Measurements from ENCODE around the gene DSCAM.

DSCAM gene

DNA sequence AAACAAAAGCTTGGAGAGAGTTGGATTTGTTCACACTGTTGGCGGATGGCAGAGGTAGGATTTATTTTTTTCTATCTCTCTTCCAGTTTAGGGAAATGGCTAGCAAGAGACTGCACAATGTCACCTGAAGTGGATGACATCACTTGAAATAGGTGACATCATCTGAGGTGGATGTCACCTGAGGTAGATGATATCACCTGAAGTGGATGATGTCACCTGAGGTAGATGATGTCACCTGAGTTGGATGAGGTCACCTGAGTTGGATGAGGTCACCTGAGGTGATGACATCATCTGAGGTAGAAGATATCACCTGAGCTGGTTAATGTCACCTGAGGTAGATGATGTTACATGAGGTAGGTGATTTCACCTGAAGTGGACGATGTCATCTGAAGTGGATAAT is 413.4 kb downstream of the DSCAM start:
- DNase-seq = no peak

DNA sequence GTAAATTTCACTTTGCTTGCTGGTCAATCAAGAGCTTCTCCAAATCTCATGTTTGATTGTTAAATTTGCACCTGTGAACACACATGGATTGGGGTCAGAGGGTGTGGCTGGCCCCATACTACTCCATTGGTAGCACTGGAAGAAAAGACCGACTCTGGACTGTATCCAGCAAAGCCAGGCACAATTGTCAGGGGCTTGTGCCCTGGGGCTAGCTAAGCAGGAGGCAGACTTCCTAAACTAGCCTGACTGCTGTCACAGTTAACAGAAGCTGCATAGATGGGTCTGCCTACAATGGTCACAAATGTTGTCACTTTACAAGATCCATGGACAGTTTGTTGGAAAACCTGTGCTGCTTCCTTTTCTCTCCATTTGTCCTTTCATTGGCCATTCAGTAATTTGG is 421.0 kb downstream of the DSCAM start:
- peak; percentile 74 for DNase-seq

DNA sequence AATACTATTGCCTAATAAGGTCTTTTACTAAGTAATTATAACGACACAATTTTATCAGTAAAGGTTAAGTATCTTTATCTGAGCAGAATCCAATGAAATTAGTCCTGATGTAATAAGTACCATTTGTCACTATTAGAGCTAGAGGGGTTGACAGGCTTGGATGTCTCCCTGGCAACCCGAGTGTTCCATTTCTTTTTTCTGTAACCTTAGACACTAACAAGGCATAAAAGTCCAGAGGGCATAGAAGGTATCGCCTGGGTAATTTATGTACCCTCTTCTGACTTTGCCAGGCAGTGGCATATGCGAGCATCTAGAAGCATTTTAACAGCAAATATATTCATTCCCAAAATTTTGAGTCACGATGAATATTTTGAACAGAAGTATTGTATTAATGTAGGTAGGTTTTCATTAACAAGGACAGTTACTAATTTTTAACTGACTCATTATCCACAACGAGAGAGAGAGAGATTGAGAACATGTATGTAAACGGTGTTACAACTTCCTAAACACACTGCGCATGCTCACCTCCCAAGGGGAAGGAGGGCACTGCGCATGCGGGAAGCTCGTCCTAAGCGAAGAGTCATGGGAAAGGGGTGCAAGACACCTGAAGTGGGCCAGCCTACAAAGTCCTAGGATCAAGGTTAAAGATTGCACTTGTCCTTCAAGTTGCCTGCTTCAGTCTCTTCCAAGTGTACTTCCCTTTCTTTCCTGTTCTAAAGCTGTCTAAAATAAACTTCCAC is 423.9 kb downstream of the DSCAM start:
- no peak for DNase-seq

DNA sequence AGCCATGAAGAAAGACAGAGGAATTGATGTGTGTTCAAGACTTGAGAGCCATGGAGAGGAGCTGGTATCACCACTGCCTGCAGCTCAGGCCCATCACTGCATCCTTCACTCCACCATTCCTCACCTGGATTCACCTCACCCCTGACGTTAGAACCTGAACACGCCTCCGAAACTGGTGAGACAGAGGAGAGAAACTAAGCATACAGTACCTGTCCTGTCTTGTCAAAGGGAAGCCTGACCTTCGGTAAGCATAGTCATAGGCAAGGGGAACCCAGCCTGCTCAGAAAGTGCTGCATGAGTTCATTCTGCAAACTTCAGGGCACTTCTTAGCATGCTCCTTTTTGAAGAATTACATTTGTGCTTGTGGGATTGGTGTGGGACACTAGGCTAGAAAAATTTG is 425.8 kb downstream of the DSCAM start:
- no peak for DNase-seq

DNA sequence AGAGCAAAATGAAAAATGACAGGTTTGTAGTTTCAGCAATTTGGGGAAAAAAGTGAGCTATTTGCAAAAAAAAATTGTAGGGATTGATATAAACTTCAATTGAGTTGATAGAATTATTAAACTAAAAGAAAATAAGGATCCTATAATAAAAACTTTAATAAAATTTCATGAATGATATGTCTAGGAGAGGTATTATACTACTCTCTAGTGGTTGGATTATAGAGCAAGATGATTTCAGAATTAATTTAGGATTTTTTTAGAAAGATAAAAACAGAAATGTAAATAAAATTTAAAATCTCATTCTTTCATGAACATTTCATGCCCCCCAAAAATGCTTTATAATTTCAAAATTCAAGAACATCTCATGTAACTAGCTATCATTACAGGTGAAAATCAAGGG is 430.4 kb downstream of the DSCAM start:
- no peak for DNase-seq

DNA sequence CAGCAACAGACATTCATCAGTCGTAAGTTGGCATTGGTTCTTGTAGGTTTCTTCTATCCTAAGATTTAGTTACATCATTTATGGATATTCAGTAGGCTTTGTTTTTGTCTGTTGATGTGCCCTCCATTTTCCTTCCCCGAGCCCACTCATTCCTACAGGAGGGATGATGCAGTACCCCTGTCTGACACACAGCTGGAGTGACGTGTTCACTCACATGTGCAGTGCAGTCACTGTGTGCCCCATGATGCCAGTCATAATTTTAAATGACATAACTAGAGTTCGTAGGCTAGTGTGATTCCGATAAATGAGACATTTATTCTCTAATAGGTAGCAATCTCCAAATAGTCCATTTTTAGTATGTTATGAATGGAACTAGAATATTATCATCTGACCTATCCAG is 438.4 kb downstream of the DSCAM start:
- DNase-seq = no peak

DNA sequence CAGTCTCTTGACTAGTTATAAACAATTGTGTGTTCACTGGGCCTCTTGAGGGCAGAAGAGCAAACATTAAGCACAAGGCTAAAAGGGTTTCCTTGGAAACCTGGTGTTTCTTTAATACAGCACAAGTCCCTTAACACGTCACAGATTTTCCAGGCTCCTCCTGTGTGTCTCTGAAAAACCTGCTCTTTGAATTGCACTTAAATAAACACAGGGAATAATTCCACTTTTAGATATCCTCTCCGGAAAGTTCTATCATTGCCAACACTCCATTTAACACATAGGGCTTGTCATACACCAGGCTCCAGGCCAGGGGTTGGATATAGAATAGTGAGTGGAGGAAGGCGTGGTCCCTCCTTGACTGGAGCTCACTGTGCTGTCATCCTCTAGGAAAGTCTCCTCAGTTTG is 442.6 kb downstream of the DSCAM start:
- peak; percentile 73 for DNase-seq

DNA sequence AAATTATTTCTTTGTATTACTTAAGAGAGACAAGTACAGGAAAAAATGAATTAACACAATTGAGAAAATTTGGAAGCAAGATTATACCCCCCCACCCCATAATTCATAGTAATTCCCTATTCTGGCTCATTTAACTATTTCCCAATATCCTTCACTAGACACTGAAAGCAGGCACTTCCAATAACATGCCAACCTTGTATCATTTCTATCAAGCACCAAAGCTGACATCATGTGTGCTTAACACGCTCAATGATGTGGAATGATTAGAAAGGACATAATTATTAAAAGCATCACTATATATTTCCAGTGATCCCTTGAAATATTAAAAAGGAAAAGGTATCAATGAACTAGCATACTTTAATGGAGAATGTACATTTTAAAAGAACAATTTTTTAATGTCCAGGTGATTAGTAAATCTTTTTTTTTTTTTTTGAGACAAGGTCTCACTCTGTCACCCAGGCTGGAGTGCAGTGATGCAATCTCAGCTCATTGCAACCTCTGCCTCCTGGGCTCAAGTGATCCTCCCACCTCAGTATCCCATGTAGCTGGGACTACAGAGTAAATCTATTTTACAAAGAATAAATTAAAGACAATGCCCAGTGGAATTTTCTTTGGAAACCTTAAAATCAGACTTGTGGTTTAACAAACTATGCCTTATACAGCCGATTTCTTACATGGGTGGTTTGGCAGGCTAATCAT is 443.9 kb downstream of the DSCAM start:
- no peak for DNase-seq

DNA sequence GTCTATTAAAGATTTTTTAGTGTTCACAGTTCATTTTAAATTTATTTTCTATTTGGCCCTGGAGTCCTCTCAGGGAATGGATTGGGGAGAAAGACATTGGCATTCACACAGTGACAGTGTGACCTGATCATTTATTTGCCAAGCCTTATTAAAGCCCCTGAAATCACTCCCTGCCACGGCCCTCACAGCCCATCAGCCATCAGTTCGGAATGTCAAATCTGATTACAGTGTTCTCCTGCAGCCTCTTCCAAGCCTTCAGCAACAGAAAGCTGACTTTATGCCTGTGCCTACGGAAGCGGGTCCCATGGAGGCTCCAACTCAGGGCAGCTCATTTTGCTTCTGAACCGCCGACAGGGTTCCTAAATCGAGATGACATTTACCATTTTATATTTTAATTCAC is 451.2 kb downstream of the DSCAM start:
- no peak for DNase-seq

DNA sequence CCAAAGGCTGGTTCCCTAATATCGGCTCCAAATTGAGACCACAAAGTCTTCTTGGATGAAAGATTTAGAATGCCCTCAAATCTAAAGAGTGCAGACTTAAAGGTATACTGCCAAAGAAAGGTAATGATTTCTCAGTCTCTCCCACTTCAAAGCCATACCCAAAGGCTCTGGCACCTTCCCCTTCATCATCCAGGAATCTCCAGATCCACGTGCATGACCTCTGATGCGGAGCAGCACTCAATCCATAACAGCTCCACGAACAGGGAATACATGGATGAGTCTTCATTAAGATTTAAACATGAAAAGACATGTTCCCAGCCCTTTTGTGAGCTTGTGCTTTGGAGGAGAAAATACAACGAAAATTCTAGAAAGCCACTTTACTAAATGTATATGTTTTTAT is 453.9 kb downstream of the DSCAM start:
- DNase-seq = no peak

DNA sequence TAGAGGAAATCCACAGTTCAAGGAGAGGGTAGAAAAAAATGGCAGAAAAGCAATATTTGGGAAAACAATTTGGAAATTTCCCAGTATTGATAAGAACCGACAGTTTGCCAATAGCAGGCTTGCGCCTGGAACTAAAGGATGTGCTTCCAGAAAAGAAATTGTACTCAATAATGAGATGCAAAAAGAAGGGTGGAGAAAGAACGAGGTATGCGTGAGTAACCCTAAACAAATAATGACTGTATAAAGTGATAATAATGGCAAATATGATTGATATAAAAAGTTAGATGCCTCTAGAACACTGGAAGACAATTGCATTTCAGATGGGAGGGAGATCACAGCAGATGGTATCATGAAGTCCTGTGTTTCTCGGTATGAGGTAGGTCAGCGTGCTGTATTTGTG is 458.9 kb downstream of the DSCAM start:
- DNase-seq = no peak

DNA sequence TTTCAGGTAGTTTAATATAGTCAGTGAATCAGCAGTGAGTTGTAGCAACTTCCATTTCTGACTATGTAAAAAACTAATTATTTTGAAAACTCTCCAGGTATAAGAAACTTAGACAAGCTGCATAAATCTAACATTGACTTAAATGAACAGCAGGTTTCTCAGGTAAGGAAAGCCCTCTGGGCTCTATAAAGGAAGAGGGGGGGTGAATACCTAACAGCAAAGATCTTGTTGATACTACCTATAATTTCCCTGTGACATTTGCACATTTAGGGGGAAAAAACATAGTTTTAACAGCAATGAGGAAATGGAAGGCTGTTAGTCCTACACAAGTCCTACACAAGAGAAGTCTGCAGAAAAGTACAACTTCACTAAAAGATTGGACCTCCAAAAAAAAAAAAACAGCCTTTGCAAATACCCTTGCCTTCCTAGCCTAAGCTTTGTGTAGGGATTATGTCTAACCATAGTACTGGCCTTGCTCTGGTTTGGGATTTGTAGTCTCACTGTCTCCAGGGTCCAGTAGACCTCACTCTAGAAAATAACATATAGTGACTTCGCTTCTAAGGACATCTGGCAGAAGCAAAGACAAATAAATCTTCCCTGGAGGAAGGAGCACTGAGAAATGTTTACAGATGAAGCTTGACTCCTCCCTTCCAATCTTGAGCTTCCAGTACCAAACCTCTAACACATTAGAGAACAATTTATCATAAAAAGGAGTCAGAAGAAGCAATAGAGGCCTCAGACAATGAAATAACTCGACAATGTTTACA is 459.8 kb downstream of the DSCAM start:
- no peak for DNase-seq

DNA sequence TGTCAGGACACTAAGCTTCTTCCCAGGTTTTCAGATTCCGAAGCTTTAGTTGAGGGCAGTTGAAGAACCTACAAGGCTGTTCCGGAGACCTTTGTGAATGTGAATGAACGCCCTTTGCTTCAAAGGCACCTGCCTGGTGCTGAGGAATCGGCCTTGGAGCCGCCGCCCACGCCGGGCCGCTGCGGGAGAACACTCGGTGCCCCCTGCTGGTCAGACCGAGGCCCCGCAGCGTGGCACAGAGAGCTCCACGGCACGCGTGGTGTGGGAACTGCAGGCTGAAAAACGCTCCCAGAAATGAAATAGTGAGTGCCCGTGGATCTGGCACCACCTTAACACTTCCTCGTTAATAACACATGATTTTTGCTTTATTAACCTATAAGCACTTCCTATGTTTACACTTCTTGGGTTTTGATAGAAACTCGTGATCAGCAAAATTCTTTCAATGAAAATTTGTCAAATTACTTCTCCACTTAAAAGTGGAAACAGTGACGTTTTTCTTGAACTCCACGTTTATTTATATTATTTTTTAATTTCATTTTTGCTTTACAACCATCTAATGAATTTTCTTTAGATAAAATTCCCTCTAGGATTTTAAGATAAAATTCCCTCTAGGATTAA is 460.6 kb downstream of the DSCAM start:
- peak; percentile 41 for DNase-seq

DNA sequence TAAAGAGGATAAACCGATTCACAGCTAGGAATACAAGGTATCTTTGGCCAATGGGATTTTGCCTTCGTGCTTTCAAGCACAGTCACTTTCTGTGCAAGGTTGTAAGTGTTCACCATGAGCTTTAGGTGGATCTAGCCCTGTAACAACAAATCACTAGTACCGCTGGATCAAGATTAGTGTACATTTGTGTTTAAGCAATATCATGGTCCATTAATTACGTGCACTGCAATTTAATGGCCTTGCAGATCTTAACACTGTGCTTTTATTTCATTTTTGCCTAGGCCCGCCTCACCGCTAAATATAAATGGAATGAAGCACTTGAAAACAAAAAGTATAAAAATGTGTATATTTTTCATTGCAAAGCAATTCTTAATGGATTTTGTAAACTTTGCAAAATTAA is 461.1 kb downstream of the DSCAM start:
- DNase-seq = no peak

DNA sequence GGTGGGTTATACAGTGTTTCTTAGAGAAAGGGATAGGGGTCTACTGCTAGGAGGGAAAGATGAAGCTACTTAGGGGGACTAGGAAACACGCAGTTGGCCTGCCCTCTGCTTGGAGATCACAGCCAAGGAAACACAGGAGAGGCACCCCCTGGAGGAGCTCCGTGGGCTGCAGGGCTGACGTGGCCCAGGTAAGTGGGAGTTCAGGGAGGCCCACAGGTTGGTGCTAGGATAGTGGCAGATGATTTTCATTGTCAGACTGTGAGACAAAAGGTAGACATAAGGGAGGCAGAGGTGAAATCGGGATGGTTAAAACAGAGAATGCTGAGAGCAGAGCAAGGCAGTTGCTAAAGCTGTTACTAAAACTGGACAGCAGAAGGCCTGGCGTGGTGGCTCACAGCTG is 463.0 kb downstream of the DSCAM start:
- DNase-seq = no peak

DNA sequence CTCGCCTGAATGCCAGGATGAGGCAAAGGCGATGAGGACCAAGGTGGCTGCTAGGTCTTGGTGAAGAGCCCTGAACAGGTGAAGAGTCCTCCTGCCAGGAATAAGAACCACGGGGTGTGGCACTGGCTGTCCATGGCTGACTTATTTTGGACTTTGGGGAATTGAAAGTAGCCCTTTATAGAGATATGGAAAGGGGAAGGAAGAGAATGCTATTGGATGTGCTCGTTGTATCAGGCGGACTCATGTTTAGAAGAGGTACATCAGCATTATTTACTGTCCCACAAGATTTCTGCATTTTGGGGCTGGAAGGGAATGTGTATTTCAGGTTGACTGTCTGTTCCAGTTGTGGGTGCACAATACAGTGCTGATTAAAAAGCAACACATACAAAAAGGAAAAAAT is 465.8 kb downstream of the DSCAM start:
- no peak for DNase-seq

DNA sequence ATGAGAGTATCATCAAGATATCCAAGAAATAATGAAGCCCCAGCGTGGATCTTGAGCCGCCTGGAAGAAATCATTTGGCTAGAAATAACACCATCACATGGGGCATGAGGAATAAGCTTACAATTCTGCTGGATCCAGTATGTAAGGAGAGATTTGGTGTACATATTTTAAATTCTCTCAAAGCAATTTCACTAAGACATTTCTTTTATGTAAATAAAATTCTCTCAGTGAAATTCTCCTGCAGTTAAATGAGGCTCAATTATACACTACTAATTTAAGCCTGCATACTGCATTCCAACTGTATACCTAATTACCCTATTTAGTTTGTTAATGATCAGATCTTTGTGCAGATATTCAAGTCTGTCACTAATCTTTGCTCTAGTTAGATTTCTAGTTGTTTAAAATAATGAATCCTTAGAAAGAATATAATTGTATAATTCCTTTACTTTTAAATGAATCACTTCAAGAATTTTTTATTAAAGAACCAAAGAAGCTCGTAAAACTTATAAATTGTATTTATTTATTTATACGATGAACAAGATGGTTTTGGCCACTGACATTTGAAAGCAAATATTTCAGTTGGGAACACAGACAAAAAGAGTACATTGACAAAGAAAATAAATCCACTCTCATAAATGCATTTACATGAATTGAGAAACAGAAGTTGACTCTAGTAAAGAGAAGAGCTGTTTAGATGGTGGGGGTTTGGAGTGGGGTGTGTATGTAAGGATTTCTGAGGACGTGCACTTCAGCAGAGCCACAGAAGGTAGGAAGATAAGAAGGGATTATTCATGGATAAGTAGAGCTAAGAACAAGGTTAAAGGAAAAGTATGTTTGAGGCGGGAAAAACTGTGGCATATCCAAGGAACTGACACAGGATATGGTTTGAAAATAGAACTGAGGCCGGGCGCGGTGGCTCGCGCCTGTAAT is 466.8 kb downstream of the DSCAM start:
- DNase-seq = no peak

DNA sequence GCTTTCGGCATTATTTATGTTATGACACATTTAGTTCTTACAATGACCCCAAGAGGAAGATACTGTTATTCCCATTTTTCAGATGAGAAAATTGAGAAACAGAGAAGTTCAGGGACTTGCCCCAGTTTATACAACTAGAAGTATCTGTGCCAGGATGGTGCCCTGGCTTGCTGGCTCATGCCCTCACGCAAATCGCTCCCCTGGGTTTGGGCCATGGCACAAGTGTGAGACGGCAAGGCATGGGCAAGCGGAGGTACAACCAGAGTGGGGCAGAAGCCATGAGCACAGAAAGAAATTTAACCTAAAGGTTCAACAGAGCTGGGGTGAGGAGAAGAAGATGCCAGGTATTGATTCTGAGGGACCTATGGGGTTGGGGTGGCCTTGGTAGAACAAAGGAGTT is 469.8 kb downstream of the DSCAM start:
- no peak for DNase-seq

DNA sequence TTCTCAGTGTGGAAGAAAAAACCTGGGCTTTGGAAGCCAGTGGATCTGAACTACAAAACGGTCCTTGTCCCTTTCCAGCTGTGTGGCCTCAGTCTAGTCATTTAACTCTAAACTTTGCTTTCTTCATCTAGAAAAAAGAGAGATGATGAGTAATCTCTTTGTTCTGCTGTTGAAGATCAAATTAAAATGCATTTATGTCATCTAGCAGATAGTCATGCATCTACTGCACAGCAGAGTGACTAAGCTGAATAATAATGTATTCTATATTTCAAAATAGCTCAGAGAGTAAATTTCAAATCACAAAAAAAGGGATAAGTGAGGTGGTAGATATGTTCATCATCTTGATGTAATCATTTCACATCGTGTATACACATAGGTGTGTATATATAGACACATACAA is 473.2 kb downstream of the DSCAM start:
- DNase-seq = no peak

DNA sequence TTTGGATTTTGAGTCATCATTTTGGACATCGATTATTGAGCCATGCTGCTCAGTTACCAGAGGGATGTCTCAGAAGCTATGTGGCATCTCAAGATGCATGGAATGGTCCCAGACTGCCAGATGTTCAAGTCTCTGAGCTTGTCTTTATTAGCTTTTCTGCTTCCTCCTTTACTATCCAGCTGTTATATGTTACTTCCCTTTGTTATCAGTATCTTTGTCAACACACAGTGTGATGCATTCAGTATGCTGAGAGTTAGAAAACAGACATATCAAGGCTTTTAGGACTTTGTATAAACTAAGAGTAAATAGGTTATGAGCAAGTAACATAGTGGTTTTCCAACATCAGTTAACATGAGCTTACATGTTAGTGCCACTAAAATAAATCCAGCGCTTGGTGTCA is 474.5 kb downstream of the DSCAM start:
- no peak for DNase-seq

DNA sequence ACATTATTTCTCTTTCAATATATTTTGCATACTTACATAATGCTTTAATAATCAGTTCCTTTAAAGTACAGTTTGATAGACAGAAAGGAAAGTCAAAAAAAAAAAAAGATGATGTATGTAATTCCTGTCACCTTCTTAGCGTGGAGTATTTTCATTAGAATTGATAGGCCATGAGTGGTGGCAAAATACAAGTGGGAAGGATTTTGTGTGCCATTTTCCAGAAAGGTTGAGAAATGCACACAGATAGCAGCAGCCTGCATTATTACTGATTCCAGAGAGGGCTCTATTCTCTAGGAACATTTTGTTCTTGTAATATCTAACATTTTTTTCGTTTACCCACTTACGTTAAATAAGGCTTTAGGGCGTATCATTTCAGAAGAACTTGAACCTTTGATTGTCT is 475.6 kb downstream of the DSCAM start:
- no peak for DNase-seq

DNA sequence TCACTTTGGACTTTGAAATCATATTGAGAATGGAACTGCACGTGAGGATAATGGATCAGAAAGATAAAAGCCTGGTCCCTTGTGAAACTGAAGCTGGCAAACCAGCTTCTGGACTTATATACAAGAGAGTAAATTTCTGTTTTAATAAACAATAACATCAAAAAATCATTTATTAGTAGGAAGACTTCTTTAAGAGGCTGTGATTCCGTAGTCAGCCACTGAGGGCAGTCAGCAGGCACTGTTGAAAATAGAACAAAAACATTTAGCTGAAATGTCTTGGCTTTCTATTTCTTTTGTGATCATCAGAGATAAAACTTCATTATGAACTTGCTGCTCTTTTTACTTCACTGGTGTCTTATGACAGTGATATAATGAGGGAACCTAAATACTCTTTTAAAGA is 490.3 kb downstream of the DSCAM start:
- no peak for DNase-seq

DNA sequence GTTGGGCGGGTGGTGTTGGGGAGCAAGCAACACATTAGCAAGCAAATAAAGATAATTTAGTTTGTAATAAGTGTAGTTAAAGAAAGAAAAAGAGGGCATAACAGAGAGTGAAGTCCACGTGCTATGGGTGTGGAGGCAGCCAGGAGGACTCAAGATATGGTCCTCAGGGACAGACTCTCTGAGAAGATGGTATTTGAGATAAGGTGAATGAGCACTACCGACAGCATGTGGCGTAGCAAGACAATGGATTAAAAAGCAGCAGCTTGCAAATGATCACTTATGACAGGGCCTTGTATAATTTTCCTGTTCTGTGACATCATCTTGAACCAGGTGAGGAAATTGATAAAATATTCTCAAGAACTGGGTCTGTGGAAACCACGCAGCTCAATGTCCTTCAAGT is 491.9 kb downstream of the DSCAM start:
- no peak for DNase-seq

Data from COR-L47 (cell line).